HEK293 (cell line): ENCODE measurements around the gene DLX4.

Source experiments
- CTCF ChIA-PET: fragments of 350-600 bp; formaldehyde crosslinking; extraction: SDS; loops from one replicate; lab custom pipeline; 2021; ENCODE audit warnings: antibody characterized with exemption; lab: Yijun Ruan, JAX
- POLR2A ChIA-PET: fragments of 300-600 bp; formaldehyde crosslinking; extraction: SDS; loops from one replicate; lab custom pipeline; 2020; ENCODE audit warnings: antibody characterized with exemption, inconsistent platforms; lab: Yijun Ruan, JAX
- H3K27ac ChIP-seq: fragments of 200-500 bp; sonication (Bioruptor generic); 2 replicates; pipeline ENCODE4 v1.5.1; 2014; ENCODE audit warnings: low read depth, low read length, control low read depth, inconsistent platforms; ENCODE audit errors: extremely low read depth
- H3K36me3 ChIP-seq, 2 experiments: fragments of 200-500 bp in 1 of 2; sonication (Bioruptor generic) in 1 of 2; 1 replicate in 1 of 2; 2 replicates in 1 of 2; pipeline ENCODE4 v1.5.1; 2014 to 2017; ENCODE audit warnings: inconsistent platforms in 2 of 2, low read length in 2 of 2; ENCODE audit not compliant: control insufficient read depth in 2 of 2, insufficient read depth in 1 of 2
- H3K4me1 ChIP-seq: fragments of 200-500 bp; sonication (Bioruptor generic); 2 replicates; pipeline ENCODE4 v1.5.1; 2014; ENCODE audit warnings: mild to moderate bottlenecking, low read length, inconsistent platforms; ENCODE audit not compliant: control insufficient read depth, insufficient read depth
- H3K4me3 ChIP-seq: 2 replicates; pipeline ENCODE4 v1.5.1; 2011; ENCODE audit warnings: low read depth, mild to moderate bottlenecking, control low read depth, low read length, moderate library complexity
- H3K9me3 ChIP-seq: fragments of 200-500 bp; sonication (Bioruptor generic); 2 replicates; pipeline ENCODE4 v1.5.1; 2014; ENCODE audit warnings: low read depth, low read length, inconsistent platforms; ENCODE audit not compliant: control insufficient read depth, insufficient read depth
- BCL11B ChIP-seq: fragments of 450-650 bp; formaldehyde crosslinking; IDR thresholded peaks from 2 replicates; pipeline ENCODE4 v1.5.1; 2016; ENCODE audit warnings: low read depth, missing biosample characterization, missing genetic modification characterization
- BCL6B ChIP-seq: fragments of 450-650 bp; formaldehyde crosslinking; IDR thresholded peaks from 2 replicates; pipeline ENCODE4 v1.5.1; 2017; ENCODE audit warnings: missing biosample characterization, missing genetic modification characterization
- EGR2 ChIP-seq: fragments of 450-650 bp; formaldehyde crosslinking; IDR thresholded peaks from 2 replicates; pipeline ENCODE4 v1.5.1; 2016; ENCODE audit warnings: low read depth, missing biosample characterization, missing genetic modification characterization
- FEZF1 ChIP-seq: fragments of 450-650 bp; formaldehyde crosslinking; IDR thresholded peaks from 2 replicates; pipeline ENCODE4 v1.5.1; 2016; ENCODE audit warnings: missing biosample characterization, missing genetic modification characterization
- GLIS2 ChIP-seq: fragments of 450-650 bp; formaldehyde crosslinking; IDR thresholded peaks from 2 replicates; pipeline ENCODE4 v1.5.1; 2016; ENCODE audit warnings: missing biosample characterization, missing genetic modification characterization
- KLF1 ChIP-seq: fragments of 450-650 bp; formaldehyde crosslinking; IDR thresholded peaks from 2 replicates; pipeline ENCODE4 v1.5.1; 2016; ENCODE audit warnings: missing biosample characterization, missing genetic modification characterization
- MZF1 ChIP-seq: fragments of 450-650 bp; formaldehyde crosslinking; IDR thresholded peaks from 2 replicates; pipeline ENCODE4 v1.5.1; 2017; ENCODE audit warnings: missing biosample characterization, missing genetic modification characterization, borderline replicate concordance
- PBX3 ChIP-seq: sonication (generic); formaldehyde crosslinking; IDR thresholded peaks from 2 replicates; pipeline ENCODE4 v1.8.1; 2022; ENCODE audit warnings: mild to moderate bottlenecking, moderate library complexity, missing genetic modification reagents
- SCRT2 ChIP-seq: fragments of 450-650 bp; formaldehyde crosslinking; IDR thresholded peaks from 2 replicates; pipeline ENCODE4 v1.5.1; 2016; ENCODE audit warnings: missing biosample characterization, missing genetic modification characterization
- SP2 ChIP-seq: fragments of 450-650 bp; formaldehyde crosslinking; IDR thresholded peaks from 2 replicates; pipeline ENCODE4 v1.5.1; 2016; ENCODE audit warnings: missing biosample characterization, missing genetic modification characterization
- SP3 ChIP-seq: fragments of 450-650 bp; formaldehyde crosslinking; IDR thresholded peaks from 2 replicates; pipeline ENCODE4 v1.5.1; 2016; ENCODE audit warnings: missing biosample characterization, missing genetic modification characterization
- ZBTB20 ChIP-seq: fragments of 450-650 bp; formaldehyde crosslinking; IDR thresholded peaks from 2 replicates; pipeline ENCODE4 v1.5.1; 2016; ENCODE audit warnings: missing biosample characterization, missing genetic modification characterization
- ZFHX2 ChIP-seq: fragments of 450-650 bp; formaldehyde crosslinking; conservative IDR thresholded peaks from 2 replicates; pipeline ENCODE4 v1.5.1; 2016; ENCODE audit warnings: missing biosample characterization, missing genetic modification characterization
- ZFP69B ChIP-seq: fragments of 450-650 bp; formaldehyde crosslinking; IDR thresholded peaks from 2 replicates; pipeline ENCODE4 v1.5.1; 2016; ENCODE audit warnings: missing biosample characterization, missing genetic modification characterization
- ZNF121 ChIP-seq: fragments of 450-650 bp; formaldehyde crosslinking; IDR thresholded peaks from 2 replicates; pipeline ENCODE4 v1.5.1; 2016; ENCODE audit warnings: missing biosample characterization, missing genetic modification characterization
- ZNF174 ChIP-seq: fragments of 450-650 bp; formaldehyde crosslinking; IDR thresholded peaks from 2 replicates; pipeline ENCODE4 v1.5.0; 2017; ENCODE audit warnings: missing biosample characterization, mild to moderate bottlenecking, missing genetic modification characterization
- ZNF175 ChIP-seq: fragments of 450-650 bp; formaldehyde crosslinking; IDR thresholded peaks from 2 replicates; pipeline ENCODE4 v1.5.1; 2016; ENCODE audit warnings: missing biosample characterization, missing genetic modification characterization
- ZNF214 ChIP-seq: fragments of 450-650 bp; formaldehyde crosslinking; IDR thresholded peaks from 2 replicates; pipeline ENCODE4 v1.5.1; 2017; ENCODE audit warnings: missing biosample characterization, mild to moderate bottlenecking, missing genetic modification characterization, borderline replicate concordance
- ZNF292 ChIP-seq: fragments of 450-650 bp; formaldehyde crosslinking; IDR thresholded peaks from 2 replicates; pipeline ENCODE4 v1.5.1; 2016; ENCODE audit warnings: low read depth, missing biosample characterization, missing genetic modification characterization, borderline replicate concordance
- ZNF311 ChIP-seq: fragments of 450-650 bp; formaldehyde crosslinking; IDR thresholded peaks from 2 replicates; pipeline ENCODE4 v1.5.1; 2017; ENCODE audit warnings: missing biosample characterization, missing genetic modification characterization, borderline replicate concordance
- ZNF544 ChIP-seq: fragments of 450-650 bp; formaldehyde crosslinking; IDR thresholded peaks from 2 replicates; pipeline ENCODE4 v1.5.0; 2017; ENCODE audit warnings: missing biosample characterization, missing genetic modification characterization
- ZNF600 ChIP-seq: fragments of 450-650 bp; formaldehyde crosslinking; IDR thresholded peaks from 2 replicates; pipeline ENCODE4 v1.5.1; 2016; ENCODE audit warnings: missing biosample characterization, missing genetic modification characterization
- ZNF621 ChIP-seq: fragments of 450-650 bp; formaldehyde crosslinking; IDR thresholded peaks from 2 replicates; pipeline ENCODE4 v1.5.1; 2017; ENCODE audit warnings: missing biosample characterization, missing genetic modification characterization
- ZNF660 ChIP-seq: fragments of 450-650 bp; IDR thresholded peaks from 2 replicates; pipeline ENCODE4 v1.5.1; 2018; ENCODE audit warnings: missing biosample characterization, mild to moderate bottlenecking, missing genetic modification characterization
- ZNF664 ChIP-seq: fragments of 450-650 bp; formaldehyde crosslinking; IDR thresholded peaks from 2 replicates; pipeline ENCODE4 v1.5.1; 2016; ENCODE audit warnings: missing biosample characterization, missing genetic modification characterization
- ZXDB ChIP-seq: fragments of 450-650 bp; formaldehyde crosslinking; IDR thresholded peaks from 2 replicates; pipeline ENCODE4 v1.5.1; 2016; ENCODE audit warnings: missing biosample characterization, missing genetic modification characterization

The DLX4 gene

GRCh38 chr17:49991409-49991808, 22.4 kb downstream of the DLX4 start (continued):
- TF ChIP-seq PBX3 (CRISPR knock-in tag): no peak
- TF ChIP-seq, all 188 proteins: peak for 0

GRCh38 chr17:49992191-49992932, 23.4 kb downstream of the DLX4 start:
- no peaks in the 10 kb centered on the region for H3K36me3 ChIP-seq
- CTCF ChIA-PET: interaction anchor here (1.0 to 7.9 kb wide), 3 partner anchors 26 to 132 kb away, joined by 3 to 67 read pairs (median 3); no protein-coding TSS in a partner anchor
- POLR2A ChIA-PET: no interaction called here
- no peaks in the 10 kb centered on the region for H3K9me3 ChIP-seq
- no peak overlapping the region for H3K27ac ChIP-seq
- no peak overlapping the region for H3K4me3 ChIP-seq
- TF ChIP-seq ZFHX2 (tag by site-specific recombination) (peak; percentile 60), ZNF175 (tag by site-specific recombination) (no peak), FEZF1 (tag by site-specific recombination) (no peak), ZBTB20 (tag by site-specific recombination) (peak; percentile 43; the same call in 1 of the 2 replicates), ZNF664 (tag by site-specific recombination) (peak; percentile 89), GLIS2 (tag by site-specific recombination) (no peak), EGR2 (tag by site-specific recombination) (peak; percentile 68; the same call in 1 of the 2 replicates), SP3 (tag by site-specific recombination) (no peak), ZNF121 (tag by site-specific recombination) (no peak), MZF1 (tag by site-specific recombination) (no peak), ZNF174 (tag by site-specific recombination) (no peak), ZNF621 (no peak), ZNF292 (no peak), SCRT2 (no peak), SP2 (tag by site-specific recombination) (no peak)
- peaks cover 4% of the 10 kb centered on the region for H3K4me1 ChIP-seq

DNA sequence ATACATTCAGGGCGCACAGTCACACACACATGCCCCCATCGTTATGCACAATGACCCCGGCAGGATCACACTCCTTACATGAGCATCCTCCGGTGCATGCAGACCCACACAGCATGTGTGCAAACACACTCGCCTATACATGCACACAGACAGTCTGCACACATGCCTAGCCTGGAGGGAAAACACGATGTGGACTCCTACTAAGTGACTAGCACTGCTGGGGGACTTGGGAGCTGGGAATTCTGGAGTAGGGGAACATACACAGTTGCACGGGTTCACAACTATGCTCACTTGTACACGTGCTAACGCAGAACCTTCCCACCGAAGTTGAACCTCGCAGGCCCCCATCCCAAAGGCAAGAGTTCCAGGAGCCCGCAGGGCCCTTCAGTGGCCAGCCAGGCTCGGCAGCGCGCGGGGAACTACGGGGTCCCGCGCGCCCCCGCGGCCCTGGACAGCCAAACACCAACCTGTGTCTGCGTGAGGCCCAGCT, 24.0 kb downstream of the DLX4 start:
- ChIA-PET CTCF (interaction anchor here (1.0 to 9.8 kb wide), 4 partner anchors 26 to 133 kb away, joined by 3 to 196 read pairs (median 35); no protein-coding TSS in a partner anchor), POLR2A (no interaction called here)
- Histone ChIP-seq H3K36me3 (no peaks in the 10 kb centered on the region), H3K9me3 (no peaks in the 10 kb centered on the region), H3K27ac (no peak overlapping the region), H3K4me3 (no peak overlapping the region), H3K4me1 (peaks cover 4% of the 10 kb centered on the region)
- no peak for TF ChIP-seq ZNF660 (tag by site-specific recombination)
- no peak for TF ChIP-seq ZNF621
- peak; percentile 56; the same call in 1 of the 2 replicates for TF ChIP-seq ZNF600 (tag by site-specific recombination)

DNA sequence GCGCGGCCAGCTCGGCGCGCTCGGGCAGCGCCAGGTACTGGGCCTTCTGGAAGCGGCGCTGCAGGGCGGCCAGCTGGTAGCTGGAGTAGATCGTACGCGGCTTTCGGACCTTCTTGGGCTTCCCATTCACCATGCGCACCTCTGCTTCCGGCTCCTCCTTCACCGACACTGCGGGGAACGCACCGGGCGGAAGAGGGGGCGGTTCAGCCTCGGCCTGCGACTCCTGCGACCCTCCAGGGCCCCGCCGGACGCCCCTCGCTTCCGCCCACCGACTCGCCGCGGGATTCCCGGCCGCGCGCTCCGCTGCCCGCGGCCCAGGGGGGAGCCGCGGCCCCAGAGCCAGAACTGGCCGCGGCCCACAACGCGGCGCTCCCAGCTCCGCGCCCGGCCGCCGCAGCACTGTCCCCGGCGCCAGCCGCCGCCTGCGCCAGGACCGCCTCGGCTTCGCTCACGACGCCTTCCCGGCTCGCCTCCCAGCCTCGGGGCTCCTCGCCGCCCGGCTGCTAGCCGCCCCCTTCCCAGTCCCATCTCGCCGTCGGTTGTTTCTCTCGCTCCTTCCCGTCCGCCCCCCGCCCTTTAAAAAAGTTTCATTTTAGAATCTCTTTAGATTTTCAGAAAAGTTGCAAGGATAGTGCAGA, 24.6 kb downstream of the DLX4 start:
- H3K27ac ChIP-seq: no peak overlapping the region
- H3K4me3 ChIP-seq: peak overlapping the region; percentile 12
- ChIA-PET CTCF (interaction anchor here (1.0 to 9.8 kb wide), 4 partner anchors 27 to 133 kb away, joined by 3 to 526 read pairs (median 100); no protein-coding TSS in a partner anchor), POLR2A (interaction anchor here (0.7 kb wide), 1 partner anchor 10 kb away, joined by 14 read pairs; no protein-coding TSS in a partner anchor)
- no peaks in the 10 kb centered on the region for H3K9me3 ChIP-seq
- no peaks in the 10 kb centered on the region for H3K36me3 ChIP-seq
- H3K4me1 ChIP-seq: peaks cover 4% of the 10 kb centered on the region
- no peak for TF ChIP-seq ZNF214
- TF ChIP-seq ZFP69B (tag by site-specific recombination): no peak
- no peak for TF ChIP-seq BCL6B (tag by site-specific recombination)
- no peak for TF ChIP-seq ZNF311
- TF ChIP-seq ZNF544 (tag by site-specific recombination): no peak
- TF ChIP-seq EGR2 (tag by site-specific recombination): no peak
- TF ChIP-seq ZXDB (tag by site-specific recombination): no peak
- no peak for TF ChIP-seq MZF1 (tag by site-specific recombination)
- TF ChIP-seq BCL11B (tag by site-specific recombination): no peak
- no peak for TF ChIP-seq KLF1
